Fibroblast of lung (primary cell): ENCODE results near the gene PPFIBP1.

Experiments used
- EZH2 ChIP-seq: IDR thresholded peaks from 2 replicates; pipeline ENCODE4 v1.5.1; 2012; ENCODE audit warnings: low read length, control low read depth, mild to moderate bottlenecking; ENCODE audit errors: missing control alignments
- TF ChIP-seq, protein P1 (sequence below), 2 donors: IDR thresholded peaks in 1 of 2; conservative IDR thresholded peaks in 1 of 2; 1 replicate in 1 of 2; 2 replicates in 1 of 2; pipeline ENCODE4 v1.5.1; 2011 to 2012; ENCODE audit warnings: low read length in 2 of 2, control low read depth in 1 of 2, inconsistent platforms in 1 of 2, low read depth in 1 of 2, mild to moderate bottlenecking in 1 of 2

GRCh38 chr12:27575762-27576118 lies 51.7 kb downstream of the PPFIBP1 start:
- TF ChIP-seq, protein P1, sequence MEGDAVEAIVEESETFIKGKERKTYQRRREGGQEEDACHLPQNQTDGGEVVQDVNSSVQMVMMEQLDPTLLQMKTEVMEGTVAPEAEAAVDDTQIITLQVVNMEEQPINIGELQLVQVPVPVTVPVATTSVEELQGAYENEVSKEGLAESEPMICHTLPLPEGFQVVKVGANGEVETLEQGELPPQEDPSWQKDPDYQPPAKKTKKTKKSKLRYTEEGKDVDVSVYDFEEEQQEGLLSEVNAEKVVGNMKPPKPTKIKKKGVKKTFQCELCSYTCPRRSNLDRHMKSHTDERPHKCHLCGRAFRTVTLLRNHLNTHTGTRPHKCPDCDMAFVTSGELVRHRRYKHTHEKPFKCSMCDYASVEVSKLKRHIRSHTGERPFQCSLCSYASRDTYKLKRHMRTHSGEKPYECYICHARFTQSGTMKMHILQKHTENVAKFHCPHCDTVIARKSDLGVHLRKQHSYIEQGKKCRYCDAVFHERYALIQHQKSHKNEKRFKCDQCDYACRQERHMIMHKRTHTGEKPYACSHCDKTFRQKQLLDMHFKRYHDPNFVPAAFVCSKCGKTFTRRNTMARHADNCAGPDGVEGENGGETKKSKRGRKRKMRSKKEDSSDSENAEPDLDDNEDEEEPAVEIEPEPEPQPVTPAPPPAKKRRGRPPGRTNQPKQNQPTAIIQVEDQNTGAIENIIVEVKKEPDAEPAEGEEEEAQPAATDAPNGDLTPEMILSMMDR (conservative IDR thresholded peaks at IDR 0.05 in 1 of 2, IDR thresholded peaks at IDR 0.05 in 1 of 2; ENCODE audit: low read depth in 1 of 2, low read length in 2 of 2): no peak
- TF ChIP-seq EZH2: no peak
